SK-N-SH (cell line): ENCODE measurements around the gene MORF4L1. TPM values are rescaled to one million over a fixed set of nuclear protein-coding genes. Genes with fewer than 3 reads are reported as not detected.

Source experiments
- CTCF ChIA-PET: fragments of 300-600, 350-600 bp; formaldehyde crosslinking; extraction: SDS; loops from one replicate; lab custom pipeline; 2021; lab: Yijun Ruan, JAX
- POLR2A ChIA-PET: fragments of 350-600 bp; sonication (Branson Sonifier 250); formaldehyde crosslinking; extraction: SDS; loops from one replicate; lab custom pipeline; 2020; ENCODE audit warnings: antibody characterized with exemption, inconsistent platforms; lab: Yijun Ruan, JAX
- DNase-seq: peaks from one replicate; pipeline ENCODE4 v3.0.0; 2012
- H2AFZ ChIP-seq: fragments of 200-600 bp; sonication (generic); 2 replicates; pipeline ENCODE4 v1.8.1; 2016; ENCODE audit warnings: antibody characterized with exemption, mild to moderate bottlenecking, low read depth
- H3F3A ChIP-seq: fragments of 200-600 bp; sonication (generic); replicated peaks from 2 replicates; pipeline ENCODE3; 2016; ENCODE audit warnings: antibody characterized with exemption, mild to moderate bottlenecking; ENCODE audit not compliant: insufficient read depth
- H3K27ac ChIP-seq, 2 experiments: fragments of 200-500 bp in 1 of 2; fragments of 200-600 bp in 1 of 2; sonication (Bioruptor generic) in 1 of 2; sonication (generic), shearing (Covaris generic) in 1 of 2; 2 replicates each; pipeline versions ENCODE4 v1.5.1 to v1.6.1; 2014 to 2016; ENCODE audit warnings: low read depth in 2 of 2, inconsistent platforms in 1 of 2, low read length in 1 of 2, mild to moderate bottlenecking in 1 of 2, mixed read lengths in 1 of 2
- H3K27me3 ChIP-seq: fragments of 200-600 bp; sonication (generic), shearing (Covaris generic); 2 replicates; pipeline ENCODE4 v1.6.1; 2016; ENCODE audit warnings: mixed run types; ENCODE audit not compliant: insufficient read depth
- H3K36me3 ChIP-seq, 2 experiments: fragments of 200-500 bp in 1 of 2; fragments of 200-600 bp in 1 of 2; sonication (Bioruptor generic) in 1 of 2; sonication (generic) in 1 of 2; replicated peaks in 1 of 2; 2 replicates each; pipeline versions ENCODE3 to v1.5.1; 2014 to 2016; ENCODE audit warnings: low read length in 1 of 2, mild to moderate bottlenecking in 1 of 2; ENCODE audit not compliant: insufficient read depth in 2 of 2, control insufficient read depth in 1 of 2
- H3K4me1 ChIP-seq, 2 experiments: fragments of 200-500 bp in 1 of 2; fragments of 200-600 bp in 1 of 2; sonication (Bioruptor generic) in 1 of 2; sonication (generic), shearing (Covaris generic) in 1 of 2; 2 replicates each; pipeline versions ENCODE4 v1.5.1 to v1.6.1; 2014 to 2016; ENCODE audit warnings: low read depth in 1 of 2, low read length in 1 of 2, mixed run types in 1 of 2; ENCODE audit not compliant: insufficient read depth in 2 of 2, control insufficient read depth in 1 of 2
- H3K4me2 ChIP-seq: fragments of 200-600 bp; sonication (generic), shearing (Covaris generic); 2 replicates; pipeline ENCODE4 v1.6.1; 2017; ENCODE audit warnings: mixed run types
- H3K4me3 ChIP-seq, 2 experiments: fragments of 200-500 bp in 1 of 2; fragments of 200-600 bp in 1 of 2; sonication (Bioruptor generic) in 1 of 2; sonication (generic), shearing (Covaris generic) in 1 of 2; 2 replicates each; pipeline versions ENCODE4 v1.5.1 to v1.8.1; 2014 to 2016; ENCODE audit warnings: low read depth in 2 of 2, inconsistent platforms in 1 of 2, low read length in 1 of 2, mild to moderate bottlenecking in 1 of 2, mixed read lengths in 1 of 2, moderate library complexity in 1 of 2
- H3K79me2 ChIP-seq: fragments of 200-600 bp; sonication (generic); 2 replicates; pipeline ENCODE4 v1.8.1; 2017; ENCODE audit warnings: mild to moderate bottlenecking; ENCODE audit not compliant: insufficient read depth
- H3K9ac ChIP-seq: fragments of 200-600 bp; sonication (generic); 2 replicates; pipeline ENCODE4 v1.6.1; 2017; ENCODE audit warnings: mixed run types
- H3K9me2 ChIP-seq: fragments of 200-600 bp; sonication (generic); 2 replicates; pipeline ENCODE4 v1.6.1; 2017; ENCODE audit warnings: mixed run types
- H3K9me3 ChIP-seq: fragments of 200-600 bp; sonication (generic); 2 replicates; pipeline ENCODE4 v1.6.1; 2017; ENCODE audit warnings: mixed run types, mild to moderate bottlenecking, moderate library complexity
- H4K20me1 ChIP-seq: fragments of 200-600 bp; sonication (generic); 2 replicates; pipeline ENCODE4 v1.6.1; 2017; ENCODE audit warnings: mild to moderate bottlenecking, mixed run types; ENCODE audit not compliant: insufficient read depth
- EP300 ChIP-seq, 2 experiments: IDR thresholded peaks; 2 replicates each; pipeline versions ENCODE4 v1.4.0 to v1.6.1; 2012; ENCODE audit warnings: borderline replicate concordance in 1 of 2, low read depth in 1 of 2, low read length in 1 of 2
- EZH2phosphoT487 ChIP-seq: fragments of 200-600 bp; sonication (generic); IDR thresholded peaks from 2 replicates; pipeline ENCODE4 v1.6.1; 2017; ENCODE audit warnings: low read depth, mixed run types, mild to moderate bottlenecking, antibody characterized with exemption, moderate library complexity, borderline replicate concordance
- FOSL2 ChIP-seq: IDR thresholded peaks from 2 replicates; pipeline ENCODE4 v1.4.0; 2012; ENCODE audit warnings: low read depth, mild to moderate bottlenecking, moderate library complexity, borderline replicate concordance
- FOXJ3 ChIP-seq: sonication (generic); formaldehyde crosslinking; IDR thresholded peaks from 2 replicates; pipeline ENCODE4 v1.5.1; 2020; ENCODE audit warnings: mild to moderate bottlenecking, missing genetic modification reagents
- GATA2 ChIP-seq: sonication (generic); formaldehyde crosslinking; IDR thresholded peaks from 2 replicates; pipeline ENCODE4 v1.5.0; 2020; ENCODE audit warnings: mild to moderate bottlenecking, missing genetic modification reagents
- JUND ChIP-seq: IDR thresholded peaks from 2 replicates; pipeline ENCODE4 v1.4.0; 2012
- MEF2A ChIP-seq: IDR thresholded peaks from 2 replicates; pipeline ENCODE4 v1.4.0; 2012; ENCODE audit warnings: low read depth, borderline replicate concordance
- MXI1 ChIP-seq: IDR thresholded peaks from 2 replicates; pipeline ENCODE4 v1.6.1; 2012; ENCODE audit warnings: mild to moderate bottlenecking, low read depth, low read length, improper control_type of control experiment
- NFIC ChIP-seq: IDR thresholded peaks from 2 replicates; pipeline ENCODE4 v1.4.0; 2012; ENCODE audit warnings: borderline replicate concordance
- PBX3 ChIP-seq: IDR thresholded peaks from 2 replicates; pipeline ENCODE4; 2012
- POLR2AphosphoS5 ChIP-seq: IDR thresholded peaks from 2 replicates; pipeline ENCODE4 v1.6.1; 2012; ENCODE audit warnings: low read depth, low read length
- RCOR1 ChIP-seq: fragments of 150-350 bp; IDR thresholded peaks from 2 replicates; pipeline ENCODE4 v1.6.1; 2017; ENCODE audit warnings: antibody characterized with exemption, low read length
- RFX5 ChIP-seq: IDR thresholded peaks from 2 replicates; pipeline ENCODE4 v1.6.1; 2012; ENCODE audit warnings: mild to moderate bottlenecking, improper control_type of control experiment, low read length
- TEAD4 ChIP-seq: IDR thresholded peaks from 2 replicates; pipeline ENCODE4 v1.4.0; 2012; ENCODE audit warnings: mild to moderate bottlenecking, borderline replicate concordance; ENCODE audit not compliant: insufficient read depth
- USF1 ChIP-seq: IDR thresholded peaks from 2 replicates; pipeline ENCODE4 v1.4.0; 2012; ENCODE audit warnings: low read depth, borderline replicate concordance
- WGBS: methylation state at CpG from one replicate; pipeline ENCODE4 v1.1.6; 2017; ENCODE audit warnings: low lambda C conversion rate; 5-methylcytosine and 5-hydroxymethylcytosine counted together
- polyA plus RNA-seq, 3 experiments: library from polyadenylated mRNA; depleted of rRNA; stranded (reverse); fragments of >200 nt; gene quantifications; 2 replicates each; pipeline ENCODE4 v1.2.3, GENCODE V29; 2012
- TF ChIP-seq, protein P1 (sequence below): IDR thresholded peaks from 2 replicates; pipeline ENCODE4 v1.4.0; 2012; ENCODE audit warnings: low read depth

Gene MORF4L1
- polyA plus RNA-seq, 1 of the 3 experiments (the other 2 are of a cell fraction), result 163 TPM

DNA sequence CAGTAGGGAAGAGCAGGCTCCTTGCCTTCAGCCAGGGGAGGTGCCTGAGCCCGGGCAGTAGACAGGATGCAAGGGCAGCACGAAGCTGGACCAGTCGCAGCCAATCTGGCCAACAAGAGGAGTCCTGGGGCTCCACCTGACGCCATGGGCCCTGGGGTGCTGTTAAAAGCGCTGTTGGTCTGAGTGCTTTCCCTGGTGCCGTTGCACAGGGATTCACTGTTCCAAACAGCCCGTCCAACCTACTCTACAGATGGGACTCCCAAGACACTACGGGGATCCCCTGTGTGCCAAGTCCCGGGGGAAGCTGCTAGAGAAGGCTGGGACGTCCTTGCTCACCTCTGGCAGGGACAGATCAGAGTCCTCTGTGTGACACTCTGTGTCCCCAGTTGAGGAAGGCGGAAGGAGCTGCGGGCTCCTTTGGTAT, 71.5 kb downstream of the MORF4L1 start:
- CTCF ChIA-PET, result interaction anchor here (0.9 to 1.9 kb wide), 5 partner anchors 9 to 240 kb away, joined by 3 to 5 read pairs (median 3); no protein-coding TSS in a partner anchor
- WGBS, result 41% methylated on average over 6 of the region's 12 CpGs
- TF ChIP-seq NFIC (no peak), RCOR1 (no peak), PBX3 (no peak), TEAD4 (no peak), POLR2AphosphoS5 (no peak)
- TF ChIP-seq, all 33 proteins: peak for 0

GRCh38 chr15:78944669-78945407, 72.1 kb downstream of the MORF4L1 start, which contains the start of gene CTSH:
Gene CTSH, minus strand, starts transcription at chr15:78945046. Its CDS starts 65 bp downstream, at chr15:78944981.
- DNase-seq, result peak; percentile 94
- no peak for TF ChIP-seq RFX5
- TF ChIP-seq, protein P1, sequence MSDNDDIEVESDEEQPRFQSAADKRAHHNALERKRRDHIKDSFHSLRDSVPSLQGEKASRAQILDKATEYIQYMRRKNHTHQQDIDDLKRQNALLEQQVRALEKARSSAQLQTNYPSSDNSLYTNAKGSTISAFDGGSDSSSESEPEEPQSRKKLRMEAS, result peak; percentile 92
- TF ChIP-seq GATA2 (CRISPR knock-in tag), result peak; percentile 49; the same call in 1 of the 2 replicates
- TF ChIP-seq JUND, result no peak
- TF ChIP-seq MEF2A, result no peak
- no peak for TF ChIP-seq EZH2phosphoT487
- no peak for TF ChIP-seq USF1
- TF ChIP-seq FOSL2, result no peak
- no peak for TF ChIP-seq TEAD4
- TF ChIP-seq FOXJ3, result peak; percentile 36; the same call in 1 of the 2 replicates
- TF ChIP-seq MXI1, result peak; percentile 19; the same call in 1 of the 2 replicates
- TF ChIP-seq EP300 (IDR thresholded peaks at IDR 0.05; ENCODE audit: borderline replicate concordance in 1 of 2, low read depth in 1 of 2, low read length in 1 of 2), result no peak
- Histone ChIP-seq H3K4me1 (peaks cover 0 to 11% of the 10 kb centered on the region in 2 experiments; a peak in 1 of 4 replicates), H3F3A (no peaks in the 10 kb centered on the region), H4K20me1 (no peaks in the 10 kb centered on the region), H3K9me2 (no peaks in the 10 kb centered on the region), H2AFZ (peak within 1 kb of the TSS; percentile 95), H3K79me2 (no peaks in the 10 kb centered on the region), H3K4me2 (peak within 1 kb of the TSS; percentile 95), H3K4me3 (peak within 1 kb of the TSS; percentile 49 to 62), H3K36me3 (no peaks in the 10 kb centered on the region), H3K9ac (peak within 1 kb of the TSS; percentile 51), H3K9me3 (no peaks in the 10 kb centered on the region), H3K27ac (no peak within 1 kb of the TSS), H3K27me3 (no peaks in the 10 kb centered on the region)
- ChIA-PET CTCF (interaction anchor here (0.9 to 1.9 kb wide), 4 partner anchors 23 to 240 kb away, joined by 3 to 5 read pairs (median 4); no protein-coding TSS in a partner anchor), POLR2A (interaction anchor here (0.9 kb wide), 1 partner anchor 35 kb away, joined by 3 read pairs; no protein-coding TSS in a partner anchor)
- 7% methylated on average over 19 of the region's 71 CpGs for WGBS

More for the DNA sequence above, 71.5 kb downstream of the MORF4L1 start:
- Histone ChIP-seq H3K9me2 (no peaks in the 10 kb centered on the region), H2AFZ (peak overlapping the region; percentile 95; the same call in 1 of the 2 replicates), H3K4me1 (peaks cover 0 to 11% of the 10 kb centered on the region in 2 experiments; a peak in 1 of 4 replicates), H3K36me3 (no peaks in the 10 kb centered on the region), H3K9me3 (no peaks in the 10 kb centered on the region), H3K27ac (no peak overlapping the region), H3K4me3 (peak overlapping the region; percentile 49 to 62), H3K27me3 (no peaks in the 10 kb centered on the region), H3F3A (no peaks in the 10 kb centered on the region), H3K79me2 (no peaks in the 10 kb centered on the region), H4K20me1 (no peaks in the 10 kb centered on the region), H3K9ac (peak overlapping the region; percentile 51; the same call in 1 of the 2 replicates), H3K4me2 (peak overlapping the region; percentile 95)
- DNase-seq, result no peak
- POLR2A ChIA-PET, result interaction anchor here (0.9 kb wide), 1 partner anchor 35 kb away, joined by 3 read pairs; no protein-coding TSS in a partner anchor
